HEK293 (cell line): ENCODE data around the gene NRROS.
A peak's percentile ranks its signal among the peaks of the same experiment; 100 is the strongest.
"Not testable (repeated sequence)": the region's sequence is repeated elsewhere in the genome, so short reads cannot be mapped to it uniquely, and the experiment has no call there.

Experiments used
- CTCF ChIA-PET: fragments of 350-600 bp; formaldehyde crosslinking; extraction: SDS; loops from one replicate; lab custom pipeline; 2021; ENCODE audit warnings: antibody characterized with exemption; lab: Yijun Ruan, JAX
- POLR2A ChIA-PET: fragments of 300-600 bp; formaldehyde crosslinking; extraction: SDS; loops from one replicate; lab custom pipeline; 2020; ENCODE audit warnings: antibody characterized with exemption, inconsistent platforms; lab: Yijun Ruan, JAX
- H3K27ac ChIP-seq: fragments of 200-500 bp; sonication (Bioruptor generic); 2 replicates; pipeline ENCODE4 v1.5.1; 2014; ENCODE audit warnings: low read depth, low read length, control low read depth, inconsistent platforms; ENCODE audit errors: extremely low read depth
- H3K36me3 ChIP-seq, 2 experiments: fragments of 200-500 bp in 1 of 2; sonication (Bioruptor generic) in 1 of 2; 1 replicate in 1 of 2; 2 replicates in 1 of 2; pipeline ENCODE4 v1.5.1; 2014 to 2017; ENCODE audit warnings: inconsistent platforms in 2 of 2, low read length in 2 of 2; ENCODE audit not compliant: control insufficient read depth in 2 of 2, insufficient read depth in 1 of 2
- H3K4me1 ChIP-seq: fragments of 200-500 bp; sonication (Bioruptor generic); 2 replicates; pipeline ENCODE4 v1.5.1; 2014; ENCODE audit warnings: mild to moderate bottlenecking, low read length, inconsistent platforms; ENCODE audit not compliant: control insufficient read depth, insufficient read depth
- H3K4me3 ChIP-seq: 2 replicates; pipeline ENCODE4 v1.5.1; 2011; ENCODE audit warnings: low read depth, mild to moderate bottlenecking, control low read depth, low read length, moderate library complexity
- H3K9me3 ChIP-seq: fragments of 200-500 bp; sonication (Bioruptor generic); 2 replicates; pipeline ENCODE4 v1.5.1; 2014; ENCODE audit warnings: low read depth, low read length, inconsistent platforms; ENCODE audit not compliant: control insufficient read depth, insufficient read depth
- BCL11A ChIP-seq: fragments of 450-650 bp; formaldehyde crosslinking; IDR thresholded peaks from 2 replicates; pipeline ENCODE4 v1.5.1; 2016; ENCODE audit warnings: low read depth, missing biosample characterization, missing genetic modification characterization
- PATZ1 ChIP-seq: fragments of 450-650 bp; formaldehyde crosslinking; IDR thresholded peaks from 2 replicates; pipeline ENCODE4 v1.5.1; 2016; ENCODE audit warnings: missing biosample characterization, missing genetic modification characterization
- PRDM1 ChIP-seq: fragments of 450-650 bp; formaldehyde crosslinking; IDR thresholded peaks from 2 replicates; pipeline ENCODE4; 2016; ENCODE audit warnings: missing biosample characterization, missing genetic modification characterization
- PRDM10 ChIP-seq: fragments of 450-650 bp; formaldehyde crosslinking; IDR thresholded peaks from 2 replicates; pipeline ENCODE4 v1.5.1; 2016; ENCODE audit warnings: missing biosample characterization, missing genetic modification characterization
- ZBTB11 ChIP-seq: fragments of 450-650 bp; formaldehyde crosslinking; conservative IDR thresholded peaks from 2 replicates; pipeline ENCODE4 v1.5.1; 2016; ENCODE audit warnings: low read depth, missing biosample characterization, missing genetic modification characterization
- ZNF140 ChIP-seq: fragments of 450-650 bp; formaldehyde crosslinking; IDR thresholded peaks from 2 replicates; pipeline ENCODE4 v1.5.1; 2016; ENCODE audit warnings: missing biosample characterization, missing genetic modification characterization
- ZNF148 ChIP-seq: fragments of 450-650 bp; formaldehyde crosslinking; IDR thresholded peaks from 2 replicates; pipeline ENCODE4 v1.5.0; 2017; ENCODE audit warnings: missing biosample characterization, missing genetic modification characterization, borderline replicate concordance
- ZNF394 ChIP-seq: fragments of 450-650 bp; formaldehyde crosslinking; IDR thresholded peaks from 2 replicates; pipeline ENCODE4 v1.5.1; 2016; ENCODE audit warnings: missing biosample characterization, missing genetic modification characterization, mild to moderate bottlenecking, moderate library complexity, borderline replicate concordance
- ZNF426 ChIP-seq: fragments of 450-650 bp; formaldehyde crosslinking; IDR thresholded peaks from 2 replicates; pipeline ENCODE4 v1.5.1; 2017; ENCODE audit warnings: missing biosample characterization, missing genetic modification characterization, mild to moderate bottlenecking, inconsistent platforms, moderate library complexity
- ZNF433 ChIP-seq: fragments of 450-650 bp; formaldehyde crosslinking; IDR thresholded peaks from 2 replicates; pipeline ENCODE4 v1.5.1; 2016; ENCODE audit warnings: missing biosample characterization, missing genetic modification characterization, low read depth
- ZNF518A ChIP-seq: fragments of 450-650 bp; formaldehyde crosslinking; conservative IDR thresholded peaks from 2 replicates; pipeline ENCODE4 v1.5.1; 2016; ENCODE audit warnings: low read depth, missing biosample characterization, missing genetic modification characterization
- ZNF621 ChIP-seq: fragments of 450-650 bp; formaldehyde crosslinking; IDR thresholded peaks from 2 replicates; pipeline ENCODE4 v1.5.1; 2017; ENCODE audit warnings: missing biosample characterization, missing genetic modification characterization
- ZNF623 ChIP-seq: fragments of 450-650 bp; formaldehyde crosslinking; IDR thresholded peaks from 2 replicates; pipeline ENCODE4 v1.5.1; 2016; ENCODE audit warnings: missing biosample characterization, missing genetic modification characterization
- ZNF624 ChIP-seq: fragments of 450-650 bp; formaldehyde crosslinking; IDR thresholded peaks from 2 replicates; pipeline ENCODE4 v1.5.1; 2017; ENCODE audit warnings: missing biosample characterization, missing genetic modification characterization
- ZNF626 ChIP-seq: fragments of 450-650 bp; sonication (Bioruptor Pico); formaldehyde crosslinking; IDR thresholded peaks from 2 replicates; pipeline ENCODE4 v1.5.1; 2018; ENCODE audit warnings: missing biosample characterization, missing genetic modification characterization, inconsistent platforms
- ZNF701 ChIP-seq: fragments of 450-650 bp; formaldehyde crosslinking; IDR thresholded peaks from 2 replicates; pipeline ENCODE4 v1.5.1; 2016; ENCODE audit warnings: missing biosample characterization, missing genetic modification characterization
- ZSCAN23 ChIP-seq: fragments of 450-650 bp; formaldehyde crosslinking; IDR thresholded peaks from 2 replicates; pipeline ENCODE4 v1.5.1; 2016; ENCODE audit warnings: missing biosample characterization, missing genetic modification characterization

Gene NRROS

GRCh38 chr3:196611761-196612483 lies 27.6 kb upstream of the NRROS start:
- TF ChIP-seq ZSCAN23 (tag by site-specific recombination) (no peak), ZNF148 (tag by site-specific recombination) (no peak), ZNF626 (tag by site-specific recombination) (no peak), BCL11A (tag by site-specific recombination) (no peak), PRDM10 (no peak), ZNF624 (no peak), ZNF701 (no peak), PRDM1 (tag by site-specific recombination) (no peak), PATZ1 (tag by site-specific recombination) (no peak), ZNF621 (no peak)
- POLR2A ChIA-PET: interaction anchor here (0.8 kb wide), 1 partner anchor 74 kb away, joined by 3 read pairs; no protein-coding TSS in a partner anchor

GRCh38 chr3:196615234-196615633 lies 24.3 kb upstream of the NRROS start:
- H3K4me1 ChIP-seq, POLR2A ChIA-PET, H3K27ac ChIP-seq, H3K9me3 ChIP-seq, H3K36me3 ChIP-seq, H3K4me3 ChIP-seq, CTCF ChIA-PET: not testable (repeated sequence)
- TF ChIP-seq ZNF433: peak; percentile 33; the same call in 1 of the 2 replicates
- peak; percentile 70 for TF ChIP-seq ZNF518A (tag by site-specific recombination)
- peak; percentile 49 for TF ChIP-seq ZNF623
- peak; percentile 26; the same call in 1 of the 2 replicates for TF ChIP-seq ZNF140 (tag by site-specific recombination)
- peak; percentile 75; the same call in 1 of the 2 replicates for TF ChIP-seq ZNF394 (tag by site-specific recombination)
- peak; percentile 51 for TF ChIP-seq ZNF426
- TF ChIP-seq ZBTB11: peak; percentile 35; the same call in 1 of the 2 replicates

More at GRCh38 chr3:196611761-196612483, 27.6 kb upstream of the NRROS start:
- Histone ChIP-seq H3K4me3 (no peak overlapping the region), H3K9me3 (no peaks in the 10 kb centered on the region), H3K4me1 (no peaks in the 10 kb centered on the region), H3K27ac (no peak overlapping the region), H3K36me3 (no peaks in the 10 kb centered on the region)
- CTCF ChIA-PET: interaction anchor here (1.0 to 1.7 kb wide), 3 partner anchors 15 to 78 kb away, joined by 3 to 15 read pairs (median 3); no protein-coding TSS in a partner anchor
